Measurements from ENCODE around the gene RPA4. TPM values are rescaled to one million over a fixed set of nuclear protein-coding genes. Genes with fewer than 3 reads are reported as not detected.
"Not testable (repeated sequence)": the region's sequence is repeated elsewhere in the genome, so short reads cannot be mapped to it uniquely, and the experiment has no call there.

RPA4 gene, protein sequence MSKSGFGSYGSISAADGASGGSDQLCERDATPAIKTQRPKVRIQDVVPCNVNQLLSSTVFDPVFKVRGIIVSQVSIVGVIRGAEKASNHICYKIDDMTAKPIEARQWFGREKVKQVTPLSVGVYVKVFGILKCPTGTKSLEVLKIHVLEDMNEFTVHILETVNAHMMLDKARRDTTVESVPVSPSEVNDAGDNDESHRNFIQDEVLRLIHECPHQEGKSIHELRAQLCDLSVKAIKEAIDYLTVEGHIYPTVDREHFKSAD
- 0.48 TPM for total RNA-seq
- long read RNA-seq = 0 reads

DNA sequence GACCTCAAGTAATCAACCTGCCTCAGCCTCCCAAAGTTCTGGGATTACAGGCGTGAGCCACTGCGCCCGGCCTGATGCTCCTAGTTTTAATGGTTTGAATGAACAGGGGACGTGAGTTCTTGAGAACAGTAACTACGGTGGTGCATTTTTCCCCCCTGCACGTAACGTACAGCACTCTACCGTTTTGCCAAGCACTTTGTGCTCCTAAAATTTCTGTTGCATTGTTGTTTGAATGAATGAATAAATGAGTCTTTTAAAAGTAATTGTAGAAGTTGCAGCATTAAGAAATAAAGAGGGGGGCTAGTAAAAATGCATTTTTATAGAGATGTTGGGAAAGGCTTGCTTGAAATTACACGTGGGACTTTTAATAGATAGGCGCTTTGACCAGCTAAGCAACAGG, at the start of gene RPA4:
RPA4 (plus strand) TSS at position 301 of the 400 bp plus-strand sequence. CDS start 403 bp downstream, outside the sequence.
- intact Hi-C loops (cut with DNase I) = no loop called here
- no peak for DNase-seq (ENCODE audit: low spot score)

DNA sequence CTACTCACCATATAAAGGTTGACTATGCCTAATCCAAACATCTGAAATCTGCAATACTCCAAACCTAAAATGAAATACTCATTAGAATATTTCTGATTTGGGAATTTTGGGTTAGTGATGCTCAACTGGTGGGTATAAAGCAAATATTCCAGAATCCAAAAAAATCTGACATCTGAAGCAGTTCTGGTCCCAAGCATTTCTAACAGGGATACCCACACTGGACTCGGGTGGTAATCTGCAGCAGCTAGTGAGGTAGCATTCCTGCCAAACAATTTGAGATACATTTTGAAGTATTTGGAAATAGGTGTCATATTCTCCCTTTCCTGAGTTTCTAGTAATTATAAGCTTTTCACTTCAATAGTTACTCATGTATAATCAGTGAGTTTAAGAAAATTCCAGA, 49.6 kb upstream of the RPA4 start:
- intact Hi-C loops (cut with DNase I) = no loop called here
- no peak for DNase-seq (ENCODE audit: low spot score)

DNA sequence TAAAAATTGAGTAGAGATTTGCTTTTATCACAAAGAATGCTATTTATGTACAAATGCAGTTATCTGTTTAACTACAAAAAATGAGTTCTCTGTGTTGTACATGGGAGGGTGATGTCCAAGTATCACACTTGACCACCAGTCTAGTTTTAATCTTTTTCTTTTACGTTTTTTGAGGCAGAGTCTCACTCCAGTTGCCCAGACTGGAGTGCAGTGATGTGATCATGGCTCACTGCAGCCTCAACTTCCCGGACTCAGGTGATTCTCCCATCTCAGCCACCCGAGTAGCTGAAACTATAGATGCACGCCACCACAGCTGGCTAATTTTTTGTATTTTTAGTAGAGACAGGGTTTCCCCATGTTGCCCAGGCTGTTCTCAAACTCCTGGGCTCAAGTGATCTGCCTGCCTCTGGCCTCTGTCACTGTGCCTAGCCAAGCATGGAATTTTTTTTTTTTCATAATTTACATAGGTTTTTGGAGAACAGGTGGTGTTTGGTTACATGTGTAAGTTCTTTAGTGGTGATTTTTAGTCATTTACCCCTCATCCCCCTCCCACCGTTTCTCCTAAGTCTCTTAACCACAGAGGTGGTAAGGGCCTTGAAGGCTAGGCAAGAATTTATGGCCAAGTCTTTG, 47.9 kb upstream of the RPA4 start:
- no peak for DNase-seq (ENCODE audit: low spot score)
- intact Hi-C loops (cut with DNase I) = no loop called here

DNA sequence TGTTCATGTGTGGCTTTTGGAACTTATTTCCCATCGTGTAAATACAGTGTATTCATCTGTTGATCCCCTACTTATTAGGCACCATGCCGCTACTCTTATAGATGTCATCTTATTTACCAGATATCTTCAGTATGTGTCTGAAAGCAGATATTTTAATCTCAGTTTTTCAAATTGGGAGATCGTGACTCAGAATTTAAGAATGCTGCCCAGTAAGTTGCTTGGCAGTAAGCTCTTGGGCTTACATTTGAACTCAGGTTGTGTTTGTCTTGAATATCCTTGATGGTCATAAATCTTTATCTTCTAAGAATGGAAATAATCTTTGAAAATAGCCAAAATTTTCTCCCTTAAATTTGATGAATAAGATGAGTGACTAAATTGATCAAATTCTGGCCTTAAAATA, 45.9 kb upstream of the RPA4 start:
- intact Hi-C loops (cut with DNase I) = no loop called here
- no peak for DNase-seq (ENCODE audit: low spot score)

DNA sequence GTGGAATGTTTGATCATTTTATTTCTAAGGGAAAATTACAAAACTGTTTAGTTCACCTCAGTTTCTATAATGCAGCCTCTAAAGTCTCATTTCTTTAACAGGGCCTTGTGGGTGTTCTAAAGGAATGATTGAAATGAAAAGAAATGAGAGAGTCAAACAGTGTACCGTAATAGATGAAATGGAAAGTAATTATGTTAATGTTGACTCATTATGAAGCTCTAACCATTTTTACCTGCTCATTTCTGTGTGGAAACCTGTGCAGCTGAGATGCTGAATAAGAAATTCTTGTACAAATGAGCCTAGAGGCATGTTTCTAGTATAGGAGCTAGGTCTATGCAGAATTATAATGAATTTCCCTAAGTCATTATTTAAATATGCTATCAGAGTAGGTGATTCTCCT, 45.2 kb upstream of the RPA4 start:
- intact Hi-C loops (cut with DNase I) = no loop called here
- no peak for DNase-seq (ENCODE audit: low spot score)

DNA sequence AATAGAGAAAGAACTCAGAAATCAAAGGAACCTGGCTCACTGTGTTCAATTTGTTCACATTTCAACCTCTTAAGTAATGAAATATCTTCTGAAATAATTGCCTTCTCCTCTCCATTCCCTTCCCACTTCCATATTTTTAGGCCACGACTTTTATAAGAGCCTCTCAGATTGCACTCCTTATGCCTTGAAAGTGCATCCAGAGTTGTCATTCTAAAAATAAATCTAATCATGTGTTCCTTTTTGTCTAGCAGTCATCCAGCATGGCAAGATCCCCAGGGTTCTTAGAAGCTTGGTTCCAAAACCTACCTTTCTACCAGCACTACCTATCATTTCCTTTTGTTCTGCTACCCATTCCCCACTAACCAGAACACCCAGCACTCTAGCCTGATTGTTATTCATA, 42.4 kb upstream of the RPA4 start:
- DNase-seq (ENCODE audit: low spot score) = no peak
- intact Hi-C loops (cut with DNase I) = no loop called here

DNA sequence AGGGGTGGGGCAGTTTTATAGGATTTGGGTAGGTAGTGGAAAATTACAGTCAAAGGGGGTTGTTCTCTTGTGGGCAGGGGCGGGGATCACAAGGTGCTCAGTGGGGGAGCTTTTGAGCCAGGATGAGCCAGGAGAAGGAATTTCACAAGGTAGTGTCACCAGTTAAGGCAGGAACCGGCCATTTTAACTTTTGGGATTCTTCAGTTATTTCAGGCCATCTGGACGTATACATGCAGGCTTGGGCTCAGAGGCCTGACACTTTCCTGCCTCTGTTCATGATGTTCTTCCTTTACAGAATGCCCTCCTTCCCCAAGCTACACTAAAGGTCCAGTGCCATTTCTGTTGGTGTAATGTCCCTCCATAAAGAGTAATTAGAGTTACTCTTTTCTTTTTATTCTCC, 41.8 kb upstream of the RPA4 start:
- intact Hi-C loops (cut with DNase I); DNase-seq (ENCODE audit: low spot score): not testable (repeated sequence)

DNA sequence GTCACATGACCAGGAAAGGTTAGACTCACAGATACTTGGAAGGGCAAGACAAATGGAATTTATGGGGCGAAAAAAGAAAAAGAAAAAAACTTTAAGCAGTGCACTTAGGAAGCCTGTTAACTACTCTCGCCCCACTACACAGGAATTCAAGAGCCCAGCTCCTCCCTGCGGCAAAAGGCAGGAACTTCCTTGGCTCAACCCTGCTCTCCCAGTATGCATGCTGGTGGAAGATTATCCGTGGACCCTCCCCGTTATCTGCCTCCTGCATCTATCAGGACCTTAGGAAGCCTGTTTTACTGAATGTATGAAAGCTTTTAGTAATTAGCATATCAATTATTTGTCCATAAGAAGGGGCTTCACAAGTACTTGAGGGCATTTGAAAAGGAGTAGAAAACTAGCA, 40.1 kb upstream of the RPA4 start:
- intact Hi-C loops (cut with DNase I) = no loop called here
- no peak for DNase-seq (ENCODE audit: low spot score)

DNA sequence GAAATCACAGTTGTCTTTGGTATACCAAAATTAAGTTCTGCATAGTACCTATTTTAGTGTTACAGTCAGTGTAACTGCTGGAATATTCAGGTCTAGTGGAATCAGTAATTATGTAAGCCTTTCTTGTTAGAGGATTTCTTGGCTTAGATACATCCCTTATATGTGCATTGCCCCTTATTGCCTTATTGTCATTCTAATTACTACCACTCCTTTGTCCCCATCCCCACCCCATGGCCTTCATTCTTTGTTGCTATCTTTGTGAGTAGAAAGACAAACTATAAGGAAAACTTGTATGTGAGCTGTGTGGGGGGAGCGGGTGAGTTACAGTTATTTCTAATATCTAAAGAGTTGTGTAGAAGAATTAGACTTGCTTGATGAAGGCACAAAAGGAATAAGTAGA, 36.9 kb upstream of the RPA4 start:
- intact Hi-C loops (cut with DNase I) = no loop called here
- no peak for DNase-seq (ENCODE audit: low spot score)

DNA sequence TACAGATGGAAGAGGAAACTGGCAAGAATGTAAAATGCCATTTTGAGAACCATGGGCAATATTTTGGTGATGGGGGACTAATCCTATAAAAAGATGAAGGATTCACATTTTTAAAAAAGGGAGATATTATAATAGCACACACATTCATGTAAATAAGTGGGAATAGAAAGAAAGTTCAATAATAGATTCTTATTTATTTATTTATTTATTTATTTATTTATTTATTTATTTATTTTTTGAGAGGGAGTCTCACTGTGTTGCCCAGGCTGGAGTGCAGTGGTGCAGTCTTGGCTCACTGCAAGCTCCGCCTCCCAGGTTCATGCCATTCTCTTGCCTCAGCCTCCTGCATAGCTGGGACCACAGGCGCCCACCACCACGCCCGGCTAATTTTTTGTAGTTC, 24.3 kb upstream of the RPA4 start:
- DNase-seq (ENCODE audit: low spot score); intact Hi-C loops (cut with DNase I): not testable (repeated sequence)

DNA sequence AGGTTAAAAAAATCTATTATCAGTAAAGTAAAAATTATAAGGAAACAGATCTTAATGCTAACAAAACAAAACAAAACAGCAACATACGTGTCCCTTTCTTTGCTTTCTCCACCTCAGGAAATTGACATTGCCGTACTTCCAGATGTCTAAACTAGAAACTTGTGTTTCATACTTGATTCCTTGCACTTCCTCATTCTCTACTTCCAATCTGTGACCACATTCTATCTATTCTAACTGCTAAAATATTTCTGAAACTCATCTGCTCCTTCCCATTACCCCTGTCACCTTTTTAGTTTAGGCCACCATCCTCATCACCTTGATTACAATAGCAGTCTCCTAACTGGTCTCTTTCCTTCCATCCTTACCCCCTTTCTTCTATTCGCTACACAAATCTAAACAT, 22.5 kb upstream of the RPA4 start:
- no peak for DNase-seq (ENCODE audit: low spot score)
- intact Hi-C loops (cut with DNase I) = no loop called here

DNA sequence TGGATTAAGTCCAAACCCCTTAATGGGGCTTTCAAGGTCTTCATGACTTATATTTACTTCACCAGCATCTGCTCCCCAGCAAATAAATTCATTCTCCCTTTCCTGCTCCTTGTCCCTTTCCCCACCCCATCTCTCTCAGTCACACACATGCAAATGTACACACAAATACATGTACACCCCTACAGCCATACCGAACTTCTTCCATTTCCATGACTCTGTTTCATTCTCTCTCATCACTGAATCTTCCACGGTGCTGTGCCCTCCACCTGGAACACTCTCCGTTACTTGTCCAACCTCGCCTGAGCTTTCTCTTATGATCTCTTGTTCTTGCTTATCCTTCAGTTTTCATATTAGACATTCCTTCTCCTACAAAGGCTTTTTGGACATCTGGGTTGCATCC, 22.0 kb upstream of the RPA4 start:
- DNase-seq (ENCODE audit: low spot score) = no peak
- intact Hi-C loops (cut with DNase I) = no loop called here

DNA sequence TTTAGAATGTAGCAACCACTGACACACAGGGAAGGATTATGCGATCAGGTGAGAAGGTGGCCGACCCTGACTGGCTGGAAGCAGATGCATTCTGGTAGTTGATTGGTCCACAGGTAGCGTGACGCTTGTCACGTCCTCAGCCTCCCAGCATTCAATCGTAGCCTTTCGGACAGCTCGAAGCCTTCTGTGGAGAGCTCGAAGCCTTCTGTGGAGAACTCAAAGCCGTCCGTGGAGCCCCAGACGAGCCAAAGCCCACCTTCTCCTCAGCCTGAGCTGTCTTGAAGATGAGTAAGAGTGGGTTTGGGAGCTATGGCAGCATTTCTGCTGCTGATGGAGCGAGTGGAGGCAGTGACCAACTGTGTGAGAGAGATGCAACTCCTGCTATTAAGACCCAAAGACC, 319 bp downstream of the RPA4 start:
- intact Hi-C loops (cut with DNase I) = no loop called here
- no peak for DNase-seq (ENCODE audit: low spot score)

DNA sequence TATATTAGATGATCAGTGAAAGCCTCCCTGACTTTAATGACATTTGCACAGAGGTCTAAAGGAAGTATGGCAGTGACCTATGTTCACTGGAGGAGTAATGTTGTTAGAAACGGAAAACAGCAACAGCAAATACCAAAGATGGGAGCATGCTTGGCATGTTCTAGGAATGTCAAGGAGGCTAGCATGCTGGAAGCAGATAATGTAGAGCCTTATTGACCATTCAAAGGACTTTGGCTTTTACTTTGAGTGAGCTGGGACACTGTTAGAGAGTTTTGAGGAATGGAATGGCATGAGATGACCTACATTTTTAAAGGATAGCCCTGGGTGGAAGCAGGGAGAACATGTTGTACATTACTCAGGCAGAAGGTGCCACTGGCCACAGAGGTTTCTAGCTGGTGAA, 6.0 kb downstream of the RPA4 start:
- intact Hi-C loops (cut with DNase I) = no loop called here
- DNase-seq (ENCODE audit: low spot score) = no peak

DNA sequence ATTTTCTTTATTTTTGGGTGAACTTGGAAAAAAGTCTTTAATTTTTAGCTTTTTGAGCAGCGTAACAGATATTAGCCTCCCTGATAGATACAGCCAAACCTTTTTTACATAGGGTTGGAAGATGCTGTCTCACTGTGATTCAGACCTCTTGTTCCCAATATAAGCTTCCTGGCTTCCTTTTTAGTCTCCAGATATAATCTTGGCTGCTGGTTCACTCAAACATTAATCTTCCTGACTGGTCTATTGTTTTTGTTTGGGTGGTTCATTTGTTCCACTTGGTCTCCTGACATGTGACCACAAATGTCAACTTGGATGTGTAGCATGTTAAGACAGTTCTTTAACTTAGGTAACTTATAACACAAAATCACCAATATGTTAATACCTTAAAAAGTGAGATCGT, 23.0 kb downstream of the RPA4 start:
- intact Hi-C loops (cut with DNase I) = no loop called here
- DNase-seq (ENCODE audit: low spot score) = no peak

DNA sequence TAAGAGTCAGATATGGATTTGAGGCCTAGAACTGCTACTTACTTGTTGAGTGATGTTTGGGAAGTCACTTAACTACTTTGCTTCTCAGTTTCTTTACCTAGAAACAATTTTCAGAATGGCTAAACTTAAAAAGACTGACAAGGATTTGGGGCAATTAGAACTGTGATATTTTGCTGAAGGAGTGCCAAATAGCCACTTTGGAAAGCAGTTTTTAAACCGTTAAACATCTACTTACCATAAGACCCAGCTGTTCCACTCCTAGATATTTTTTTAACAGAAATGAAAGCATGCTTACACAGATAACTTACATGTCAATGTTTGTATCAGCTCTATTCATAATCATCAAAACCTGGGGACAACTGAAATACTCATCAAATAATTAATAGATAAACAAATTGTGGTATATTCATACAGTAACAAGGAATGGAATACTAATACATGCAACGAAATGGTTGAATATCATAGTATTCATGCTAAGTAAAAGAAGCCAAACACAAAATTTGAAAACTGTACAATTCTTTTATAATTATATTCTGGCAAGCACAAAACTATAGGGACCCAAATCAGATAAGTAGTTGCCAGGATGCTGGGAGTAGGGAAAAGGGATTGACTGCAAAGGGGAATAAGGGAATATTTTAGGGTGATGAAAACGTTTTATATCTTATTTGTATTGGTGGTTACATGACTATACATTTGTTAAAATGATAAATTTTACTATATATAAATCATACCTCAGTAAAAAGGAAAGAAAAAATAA, 24.0 kb downstream of the RPA4 start:
- intact Hi-C loops (cut with DNase I) = no loop called here

DNA sequence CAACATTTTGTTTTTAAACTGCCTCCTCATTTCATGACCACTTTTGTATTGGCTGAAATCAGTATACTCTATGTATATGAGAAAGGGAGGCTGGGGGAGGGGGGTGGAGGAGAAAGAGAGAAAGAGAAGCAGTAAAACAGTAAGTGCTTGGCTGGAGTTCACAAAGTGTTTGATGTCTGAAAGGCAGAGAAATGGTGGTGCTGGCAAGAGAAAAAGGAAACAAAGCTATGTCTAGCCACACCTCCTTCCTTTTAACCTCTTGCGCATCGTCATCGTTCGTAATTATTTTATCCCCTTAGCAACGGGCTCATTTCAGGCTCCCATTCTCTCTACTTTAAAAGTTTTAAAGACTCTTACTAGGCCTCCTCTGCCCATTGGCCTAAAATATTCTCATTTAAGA, 25.6 kb downstream of the RPA4 start:
- intact Hi-C loops (cut with DNase I) = no loop called here
- no peak for DNase-seq (ENCODE audit: low spot score)

More for the DNA sequence above, 24.0 kb downstream of the RPA4 start:
- no peak for DNase-seq (ENCODE audit: low spot score)

DNA sequence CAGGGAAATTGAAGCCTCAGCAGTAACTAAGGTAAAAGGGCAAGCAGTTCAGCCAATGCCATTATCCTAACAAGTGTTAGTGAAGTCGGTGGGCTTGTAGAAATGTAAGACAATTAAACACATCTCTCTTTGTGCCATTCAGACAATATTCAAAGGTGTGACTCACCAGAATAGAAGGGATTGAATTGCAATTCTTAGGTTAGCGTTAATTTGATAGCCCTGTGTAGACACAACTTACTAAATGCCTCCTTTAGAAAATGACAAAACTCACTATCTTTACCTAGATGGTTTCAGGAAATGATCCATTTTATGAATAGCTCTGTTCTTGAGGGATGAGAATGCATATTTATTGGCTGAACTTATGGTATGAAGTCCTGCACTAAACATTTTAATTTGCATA, 35.2 kb downstream of the RPA4 start:
- intact Hi-C loops (cut with DNase I) = no loop called here
- no peak for DNase-seq (ENCODE audit: low spot score)

DNA sequence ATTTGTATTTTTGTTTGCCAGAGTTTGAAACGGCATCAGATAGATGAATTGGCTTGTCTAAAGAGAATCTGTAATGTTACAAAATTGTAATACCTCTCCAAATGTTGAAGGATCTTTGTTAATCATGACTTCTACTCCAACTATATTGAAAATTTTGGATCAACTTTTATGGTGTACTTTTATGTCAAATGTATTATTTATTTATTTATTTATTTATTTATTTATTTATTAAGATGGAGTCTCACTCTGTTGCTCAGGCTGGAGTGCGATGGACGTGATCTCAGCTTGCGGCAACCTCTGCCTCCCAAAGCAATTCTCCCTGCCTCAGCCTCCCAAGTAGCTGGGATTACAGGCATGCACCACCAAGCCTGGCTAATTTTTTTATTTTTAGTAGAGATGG, 36.0 kb downstream of the RPA4 start:
- DNase-seq (ENCODE audit: low spot score) = no peak
- intact Hi-C loops (cut with DNase I) = no loop called here

DNA sequence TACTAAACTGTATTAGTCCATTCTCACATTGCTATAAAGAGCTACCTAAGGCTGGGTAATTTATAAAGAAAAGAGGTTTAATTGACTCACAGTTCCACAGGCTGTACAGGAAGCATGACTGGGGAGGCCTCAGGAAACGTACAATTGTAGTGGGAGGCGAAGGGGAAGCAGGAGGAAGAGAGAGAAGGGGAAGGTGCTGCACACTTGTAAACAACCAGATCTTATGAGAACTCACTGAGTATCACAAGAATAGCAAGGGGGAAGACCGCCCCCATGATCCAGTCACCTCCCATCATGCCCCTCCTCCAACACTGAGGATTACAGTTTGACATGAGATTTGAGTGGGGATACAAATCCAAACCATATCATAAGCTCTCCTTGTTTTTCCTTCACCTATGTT, 40.9 kb downstream of the RPA4 start:
- no peak for DNase-seq (ENCODE audit: low spot score)
- intact Hi-C loops (cut with DNase I) = no loop called here

DNA sequence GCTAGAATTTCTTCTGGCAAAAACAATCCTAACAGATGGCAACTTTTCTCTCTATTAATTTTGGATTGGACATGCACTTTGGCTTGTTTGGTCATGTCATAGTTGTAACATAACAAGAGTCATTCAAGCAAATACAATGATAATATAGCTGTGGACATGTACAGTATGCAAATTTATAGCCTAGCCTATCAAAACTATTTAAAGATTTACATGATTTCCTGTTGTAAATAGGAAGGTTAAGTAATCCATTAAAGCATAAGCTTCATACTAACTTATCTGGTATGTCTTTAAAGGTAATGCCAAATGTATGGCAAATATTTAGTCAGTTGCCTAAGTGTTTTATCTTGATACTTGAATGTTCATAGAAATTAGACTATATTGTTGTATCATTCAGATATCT, 45.3 kb downstream of the RPA4 start:
- no peak for DNase-seq (ENCODE audit: low spot score)
- intact Hi-C loops (cut with DNase I) = no loop called here

Data from cardiac septum (tissue), 1 donor.